22Rv1 (cell line): ENCODE results near the gene DCXR.
A peak's percentile ranks its signal among the peaks of the same experiment; 100 is the strongest.

Experiments
- H3K27ac ChIP-seq: fragments of 450-650 bp; 2 replicates; pipeline ENCODE4 v1.5.1; 2017
- ZFX ChIP-seq: fragments of 450-650 bp; IDR thresholded peaks from 2 replicates; pipeline ENCODE4 v1.6.1; 2017; ENCODE audit warnings: antibody characterized with exemption, borderline replicate concordance
- TF ChIP-seq, protein P1 (sequence below): fragments of 450-650 bp; IDR thresholded peaks from 2 replicates; pipeline ENCODE4 v1.5.1; 2017; ENCODE audit warnings: mild to moderate bottlenecking

DCXR gene

DNA sequence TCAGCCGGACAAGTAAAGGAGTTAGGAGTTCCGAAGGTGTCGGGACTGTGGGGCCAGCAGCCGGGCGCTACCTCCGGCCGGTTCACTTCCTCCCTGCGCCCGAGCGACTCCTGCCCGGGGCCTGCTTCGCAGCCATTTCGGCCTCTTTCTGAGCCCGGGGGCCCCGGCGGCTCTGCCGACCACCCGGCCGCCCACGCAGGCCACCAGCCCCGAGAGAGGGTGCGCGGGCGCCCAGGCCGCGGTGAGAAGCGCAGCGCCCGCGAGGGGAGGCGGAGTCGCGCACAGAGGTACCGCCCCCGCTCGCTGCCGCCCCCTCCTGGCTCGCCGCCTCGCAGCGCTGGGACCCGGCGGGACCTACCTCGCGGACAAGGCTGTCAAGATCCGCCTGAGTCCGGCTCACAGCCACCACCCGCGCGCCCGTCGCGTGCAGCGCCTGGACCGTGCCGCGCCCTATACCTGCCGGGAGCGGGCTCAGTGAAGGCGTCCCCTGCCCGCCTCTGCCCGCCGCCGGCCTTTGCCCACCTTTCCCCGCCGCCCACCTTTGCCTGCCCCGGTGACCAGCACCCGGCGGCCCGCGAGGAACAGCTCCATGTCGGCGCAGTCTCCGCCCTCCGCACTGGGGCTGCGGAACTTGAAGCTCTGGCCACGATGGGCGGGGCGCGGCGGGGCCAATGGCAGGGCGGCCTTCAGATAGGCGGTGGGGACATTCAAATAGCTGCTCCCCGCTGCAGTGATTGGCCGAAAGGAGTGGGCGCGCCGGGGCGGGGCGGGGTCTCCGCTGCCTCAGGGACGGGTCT lies at the start of gene DCXR:
Gene DCXR, minus strand, starts transcription at position 606 of the 797 bp plus-strand sequence. Its CDS starts 15 bp downstream, at position 591.
- H3K27ac ChIP-seq = peak within 1 kb of the TSS; percentile 97

DNA sequence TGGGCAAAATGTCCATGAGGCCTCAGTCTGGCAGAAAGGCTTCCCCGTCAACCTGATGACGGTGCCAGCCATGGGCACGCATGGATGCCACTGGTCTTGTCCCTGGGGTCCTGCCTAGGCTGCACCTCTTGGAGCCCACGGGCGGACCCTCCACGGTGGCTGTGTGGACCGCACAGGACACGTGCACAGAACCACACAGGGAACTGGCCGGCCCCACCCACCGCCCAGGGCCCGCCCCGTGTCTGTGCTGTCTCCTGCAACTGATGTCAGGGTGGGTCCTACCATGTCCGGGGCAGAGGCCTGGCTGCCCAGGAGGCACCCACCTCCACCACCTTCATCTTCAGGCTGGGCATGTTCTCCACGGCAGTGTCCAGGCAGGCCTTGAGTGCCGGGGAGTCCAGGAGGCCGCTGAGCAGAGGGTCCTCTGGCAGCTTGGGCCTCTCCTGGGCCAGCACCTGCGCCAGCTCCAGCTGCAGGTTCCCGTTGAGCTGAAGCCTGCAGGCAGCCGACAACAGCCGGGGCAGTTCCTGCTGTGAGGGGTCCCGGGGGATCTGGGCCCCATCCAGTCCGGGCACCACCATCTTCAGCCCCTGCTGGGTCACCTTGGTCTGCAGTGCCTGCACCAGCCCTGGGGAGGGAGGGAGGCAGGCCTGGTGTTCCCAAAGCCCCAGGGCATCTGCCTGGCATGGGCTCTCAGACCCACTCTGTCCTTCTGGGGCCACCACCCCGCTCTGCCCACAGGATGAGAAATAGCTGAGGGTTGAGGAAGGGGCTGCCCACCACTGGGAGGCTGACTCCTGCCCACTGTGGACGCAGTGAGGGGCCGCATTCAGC lies 48.7 kb upstream of the DCXR start:
- no peak overlapping the region for H3K27ac ChIP-seq
- TF ChIP-seq, protein P1, sequence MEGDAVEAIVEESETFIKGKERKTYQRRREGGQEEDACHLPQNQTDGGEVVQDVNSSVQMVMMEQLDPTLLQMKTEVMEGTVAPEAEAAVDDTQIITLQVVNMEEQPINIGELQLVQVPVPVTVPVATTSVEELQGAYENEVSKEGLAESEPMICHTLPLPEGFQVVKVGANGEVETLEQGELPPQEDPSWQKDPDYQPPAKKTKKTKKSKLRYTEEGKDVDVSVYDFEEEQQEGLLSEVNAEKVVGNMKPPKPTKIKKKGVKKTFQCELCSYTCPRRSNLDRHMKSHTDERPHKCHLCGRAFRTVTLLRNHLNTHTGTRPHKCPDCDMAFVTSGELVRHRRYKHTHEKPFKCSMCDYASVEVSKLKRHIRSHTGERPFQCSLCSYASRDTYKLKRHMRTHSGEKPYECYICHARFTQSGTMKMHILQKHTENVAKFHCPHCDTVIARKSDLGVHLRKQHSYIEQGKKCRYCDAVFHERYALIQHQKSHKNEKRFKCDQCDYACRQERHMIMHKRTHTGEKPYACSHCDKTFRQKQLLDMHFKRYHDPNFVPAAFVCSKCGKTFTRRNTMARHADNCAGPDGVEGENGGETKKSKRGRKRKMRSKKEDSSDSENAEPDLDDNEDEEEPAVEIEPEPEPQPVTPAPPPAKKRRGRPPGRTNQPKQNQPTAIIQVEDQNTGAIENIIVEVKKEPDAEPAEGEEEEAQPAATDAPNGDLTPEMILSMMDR = no peak
- TF ChIP-seq ZFX = no peak

More for the DNA sequence above, at the start of gene DCXR:
- TF ChIP-seq, protein P1 = peak; percentile 96
- no peak for TF ChIP-seq ZFX

DNA sequence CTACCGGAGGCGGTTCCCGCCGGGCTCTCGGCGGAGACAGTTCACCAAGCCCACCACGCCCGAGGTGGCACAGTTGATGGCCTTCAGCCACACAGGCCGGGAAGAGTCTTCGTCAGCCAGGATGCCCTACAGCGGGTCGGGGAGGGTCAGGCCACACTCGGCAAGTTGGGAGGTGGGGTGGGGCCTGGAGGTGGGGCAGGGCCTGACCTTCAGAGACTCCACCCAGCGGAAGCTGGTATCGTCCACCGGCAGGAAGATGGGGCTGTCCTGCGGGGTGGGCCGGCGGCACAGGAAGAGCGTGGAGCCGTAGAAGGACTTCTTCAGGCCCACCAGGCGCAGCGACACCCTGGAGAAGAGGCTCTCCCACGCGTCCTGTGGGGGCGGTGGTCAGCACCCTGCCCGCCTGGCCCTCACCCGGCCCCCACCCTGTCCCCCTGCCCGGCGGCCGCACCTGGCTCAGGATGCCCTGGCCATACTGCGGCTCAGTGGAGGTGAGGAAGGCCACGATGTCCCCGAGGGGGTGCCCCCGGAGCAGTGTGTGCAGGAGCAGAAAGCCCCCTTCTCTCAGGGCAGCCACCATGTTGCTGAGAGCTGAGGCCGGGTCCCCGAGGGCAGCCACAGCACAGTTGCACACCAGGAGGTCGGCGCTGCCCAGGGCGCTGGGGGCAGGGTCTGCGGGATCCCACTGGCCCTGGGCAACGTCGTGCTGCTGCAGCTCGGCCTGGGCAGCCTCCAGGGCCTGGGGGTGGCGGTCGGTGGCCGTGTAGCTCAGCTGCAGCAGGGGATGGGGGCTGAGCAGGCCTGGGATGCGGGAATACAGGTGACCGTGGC lies 47.7 kb upstream of the DCXR start:
- H3K27ac ChIP-seq = no peak overlapping the region
- no peak for TF ChIP-seq ZFX

GRCh38 chr17:82084373-82085030 lies 47.0 kb upstream of the DCXR start:
- no peak overlapping the region for H3K27ac ChIP-seq
- no peak for TF ChIP-seq ZFX
- TF ChIP-seq, protein P1 = no peak

GRCh38 chr17:82083533-82084359 lies 46.2 kb upstream of the DCXR start:
- no peak for TF ChIP-seq ZFX
- TF ChIP-seq, protein P1 = no peak
- H3K27ac ChIP-seq = no peak overlapping the region

GRCh38 chr17:82083009-82083408 lies 45.5 kb upstream of the DCXR start:
- TF ChIP-seq, protein P1 = no peak
- TF ChIP-seq ZFX = no peak
- no peak overlapping the region for H3K27ac ChIP-seq
